ENCODE data around the gene LLCFC1.

Gene LLCFC1

DNA sequence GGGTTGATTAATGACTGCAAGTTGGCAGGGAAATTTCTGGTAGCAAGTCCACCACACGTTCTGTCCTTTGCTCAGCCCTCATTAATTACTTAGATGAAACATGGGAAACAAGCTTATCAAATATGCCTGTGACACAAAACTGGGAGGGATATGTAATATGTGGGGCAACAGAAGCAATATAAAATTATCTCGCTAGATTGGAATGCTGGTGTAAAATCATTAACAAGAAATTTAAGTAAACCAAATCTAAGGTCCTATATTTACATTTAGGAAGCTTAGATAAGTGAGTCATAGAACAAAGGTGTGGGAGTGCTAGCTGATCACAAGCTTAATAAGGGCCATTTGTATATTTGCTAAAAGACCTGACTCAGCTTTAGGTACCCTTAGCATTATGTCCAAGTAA lies 29.3 kb upstream of the LLCFC1 start:
- DNase-seq (ENCODE audit: low read depth in 2 of 2), result no peak

DNA sequence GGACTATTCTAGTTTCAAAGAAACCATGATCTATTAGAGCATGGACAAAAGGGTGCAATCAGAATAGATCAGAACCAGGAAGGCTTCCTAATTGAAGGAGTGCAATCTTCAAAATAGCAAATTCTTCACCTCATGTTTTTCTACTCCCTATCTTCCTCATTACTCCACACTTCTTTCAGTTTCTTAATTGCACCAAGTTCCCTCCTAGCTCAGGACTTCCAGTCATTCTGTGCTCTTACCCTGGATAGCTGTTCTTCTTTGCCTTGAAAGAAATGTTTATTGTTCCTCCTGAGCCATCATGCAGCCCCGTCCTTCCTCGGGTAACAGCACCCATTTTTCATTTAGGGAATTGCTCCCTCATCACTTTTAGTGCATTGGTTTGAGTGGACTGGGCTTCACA lies 28.8 kb upstream of the LLCFC1 start:
- DNase-seq (ENCODE audit: low read depth in 2 of 2), result no peak

DNA sequence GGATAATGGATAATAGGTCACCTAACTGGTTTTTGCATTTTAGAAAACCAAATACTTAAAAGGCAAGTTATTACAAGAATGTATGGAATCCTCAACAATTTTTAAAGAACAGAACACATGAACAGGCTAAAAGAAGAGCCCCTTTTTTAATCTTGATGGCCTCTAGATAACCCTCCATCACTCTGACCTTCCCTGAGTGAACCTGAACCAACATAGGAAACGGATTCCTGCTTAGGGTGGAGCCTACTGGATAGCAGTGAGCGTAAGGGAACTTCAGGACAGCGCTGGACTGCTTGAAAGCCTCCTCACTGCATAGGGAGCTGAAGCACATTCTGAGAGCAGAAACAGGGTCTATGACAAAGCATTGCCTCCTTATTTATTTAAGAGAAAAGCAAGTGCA lies 26.2 kb upstream of the LLCFC1 start:
- no peak for DNase-seq (ENCODE audit: low read depth in 2 of 2)

DNA sequence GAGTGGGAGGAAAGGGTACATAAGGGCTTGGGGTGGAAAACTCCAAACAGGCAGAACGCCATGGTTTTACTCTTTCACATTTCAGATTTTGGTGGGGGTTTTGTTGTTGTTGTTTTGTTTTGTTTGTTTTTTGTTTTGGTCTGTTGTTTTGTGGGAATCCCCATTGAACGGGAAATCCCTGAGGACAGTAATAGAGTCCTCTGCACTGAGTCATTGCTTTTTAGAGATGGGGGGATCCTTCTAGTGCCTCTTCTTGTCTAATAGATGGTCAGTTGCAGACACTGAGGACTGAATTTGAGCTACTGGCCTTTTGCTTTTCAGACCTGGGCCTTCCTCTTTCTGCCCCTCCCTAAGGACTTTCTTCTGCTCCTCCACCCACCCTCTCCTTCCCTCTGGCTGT lies 25.7 kb upstream of the LLCFC1 start:
- DNase-seq (ENCODE audit: low read depth in 2 of 2), result no peak

DNA sequence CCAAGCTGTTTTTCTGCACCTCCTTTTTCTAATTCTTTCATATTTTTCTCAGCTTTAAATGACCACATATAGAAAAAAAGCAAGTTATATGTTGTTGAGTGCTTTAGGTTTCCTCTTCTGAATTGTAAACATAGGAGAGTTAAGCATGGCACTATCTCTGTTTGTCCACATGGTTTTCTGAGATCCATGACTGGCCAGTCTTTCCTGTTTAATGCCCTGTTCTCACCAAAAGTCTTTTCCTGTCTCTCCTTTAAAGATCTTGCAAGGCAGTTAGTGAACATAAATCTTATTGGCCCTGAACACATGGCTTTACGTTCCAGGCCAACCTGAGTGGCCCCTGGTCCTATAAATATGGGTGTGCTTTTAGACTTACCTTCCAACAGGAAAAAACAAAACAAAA lies 25.2 kb upstream of the LLCFC1 start:
- DNase-seq (ENCODE audit: low read depth in 2 of 2), result no peak

DNA sequence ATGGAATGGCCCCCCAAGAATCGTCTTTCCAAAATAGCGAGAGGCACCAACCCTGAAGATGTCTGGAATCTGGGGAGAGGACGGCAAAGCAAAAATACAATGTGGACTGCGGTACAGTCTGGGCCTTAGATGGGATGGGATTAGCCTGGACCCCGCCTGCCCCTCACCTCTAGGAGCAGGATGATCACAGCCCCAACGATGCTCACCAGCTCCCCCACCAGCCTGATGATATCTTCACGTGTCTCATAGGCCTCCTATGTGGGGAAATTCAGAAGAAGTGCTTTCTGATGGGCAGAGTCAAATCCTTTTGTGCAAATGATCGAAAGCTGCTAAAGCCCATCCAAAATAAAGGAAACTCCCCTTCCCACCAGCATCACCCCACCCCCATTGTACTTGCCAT lies 24.0 kb upstream of the LLCFC1 start:
- DNase-seq (ENCODE audit: low read depth in 2 of 2), result no peak

DNA sequence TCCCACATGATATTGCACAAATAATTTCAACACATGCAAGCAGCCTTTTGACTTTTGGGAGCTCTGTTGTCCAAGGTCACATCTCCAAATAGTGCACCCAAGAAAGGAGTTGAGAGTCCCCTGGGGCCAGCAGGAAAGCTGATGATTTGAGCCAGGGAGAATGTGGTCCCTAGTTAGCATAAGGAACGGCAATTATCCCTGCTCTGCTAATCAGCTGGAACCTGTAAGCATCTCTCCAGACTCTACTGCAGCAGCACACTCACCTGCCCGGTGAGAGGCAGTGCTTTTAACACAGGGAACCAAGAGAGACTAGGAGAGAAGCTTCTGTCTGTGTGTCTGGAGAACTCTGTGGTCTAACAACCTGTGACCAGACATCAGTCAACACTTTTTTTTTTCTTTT lies 22.8 kb upstream of the LLCFC1 start:
- no peak for DNase-seq (ENCODE audit: low read depth in 2 of 2)

DNA sequence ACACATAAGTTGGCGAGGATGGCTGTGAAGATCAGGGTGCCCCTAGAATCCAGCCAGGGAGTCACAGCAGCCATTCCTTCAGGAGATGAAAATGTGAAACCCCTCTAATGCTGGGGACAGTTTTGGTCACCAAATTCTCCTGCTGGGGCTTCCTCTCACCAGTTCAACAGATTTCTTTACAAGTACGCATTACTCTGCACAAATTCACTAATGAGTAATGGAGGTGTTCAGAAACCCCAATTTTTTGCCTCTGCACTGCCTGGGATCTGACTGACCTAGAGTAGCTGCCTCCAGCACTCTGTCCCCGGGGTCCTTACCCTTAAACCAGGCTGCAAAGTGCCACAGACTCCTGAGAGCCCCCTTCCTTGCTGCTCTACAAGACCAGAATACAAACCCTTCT lies 21.8 kb upstream of the LLCFC1 start:
- DNase-seq (ENCODE audit: low read depth in 2 of 2), result no peak

DNA sequence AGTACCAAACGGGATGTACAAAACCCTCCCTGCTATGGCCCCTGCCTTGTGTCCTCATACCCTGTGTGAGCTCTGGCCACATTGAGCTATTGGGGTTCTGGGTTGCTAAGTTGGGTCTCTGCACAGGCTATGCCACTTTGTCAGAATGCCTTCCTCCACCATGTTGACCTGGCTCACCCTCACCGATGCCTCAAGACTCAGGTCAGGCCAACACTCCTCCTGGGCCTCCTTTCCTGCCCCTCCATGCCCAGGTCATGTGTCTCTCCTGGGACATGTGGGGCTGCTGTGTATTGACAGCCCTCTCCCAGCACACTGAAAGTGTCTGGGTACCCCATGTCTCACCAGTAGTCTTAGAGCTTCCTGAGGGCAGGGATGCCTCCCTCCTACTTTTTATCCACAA lies 20.4 kb upstream of the LLCFC1 start:
- DNase-seq (ENCODE audit: low read depth in 2 of 2), result no peak

DNA sequence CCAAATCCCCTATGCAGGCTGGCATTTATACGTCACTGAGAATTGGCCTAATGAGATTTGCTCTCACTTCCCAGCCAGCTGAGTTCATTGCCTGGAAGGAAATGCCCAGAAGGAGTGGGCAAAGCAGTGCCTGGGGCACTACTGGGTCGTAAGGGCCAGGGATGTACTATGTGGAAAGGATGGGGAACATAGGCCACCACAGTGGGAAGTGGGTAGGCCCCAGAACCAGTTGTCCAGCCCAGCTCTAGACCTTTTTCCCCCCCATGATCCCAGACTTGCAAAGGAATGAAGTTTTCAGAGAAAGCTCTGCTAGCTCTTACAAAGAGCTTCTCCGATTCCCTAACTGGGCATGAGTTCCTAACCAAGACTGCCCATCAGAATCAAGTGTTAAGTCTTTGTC lies 19.6 kb upstream of the LLCFC1 start:
- no peak for DNase-seq (ENCODE audit: low read depth in 2 of 2)

DNA sequence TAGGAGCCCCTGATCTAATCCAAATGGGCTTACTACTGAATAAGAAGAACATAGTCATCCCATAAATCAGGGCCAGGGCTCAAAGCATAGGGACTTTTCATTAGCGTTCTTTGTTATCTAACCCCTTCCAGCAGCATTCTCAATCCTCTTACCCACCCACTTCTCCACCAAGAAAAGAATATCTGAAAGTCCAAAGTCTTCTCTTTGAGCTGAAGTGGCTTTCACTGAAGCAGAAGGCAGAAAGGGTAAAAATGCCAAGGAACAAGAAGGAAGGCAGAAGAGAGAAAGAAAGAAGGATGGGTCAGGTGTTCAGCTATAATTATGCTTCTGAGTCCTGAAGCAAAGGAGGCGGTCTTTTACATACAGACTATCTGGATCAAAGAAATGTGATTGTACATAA lies 15.9 kb upstream of the LLCFC1 start:
- no peak for DNase-seq (ENCODE audit: low read depth in 2 of 2)

DNA sequence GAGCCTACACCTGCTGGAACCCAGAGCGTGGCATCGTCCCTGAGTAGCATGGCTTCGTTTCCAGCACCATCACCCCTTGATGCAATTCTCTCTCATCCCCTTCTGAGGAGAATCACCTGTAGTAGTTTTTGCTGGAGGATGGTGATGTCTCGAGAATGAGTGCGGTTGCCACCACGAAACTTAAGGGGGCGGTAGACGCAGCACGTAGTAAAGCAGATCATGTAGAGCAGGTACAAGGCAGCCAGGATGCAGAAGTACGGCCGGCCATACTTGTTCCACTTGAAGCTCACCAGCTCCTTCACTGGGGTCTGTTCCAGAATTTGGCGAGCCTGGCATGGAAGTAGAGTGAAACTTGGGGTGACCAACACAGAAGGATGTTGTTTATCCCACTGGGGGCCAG lies 13.9 kb upstream of the LLCFC1 start:
- no peak for DNase-seq (ENCODE audit: low read depth in 2 of 2)

DNA sequence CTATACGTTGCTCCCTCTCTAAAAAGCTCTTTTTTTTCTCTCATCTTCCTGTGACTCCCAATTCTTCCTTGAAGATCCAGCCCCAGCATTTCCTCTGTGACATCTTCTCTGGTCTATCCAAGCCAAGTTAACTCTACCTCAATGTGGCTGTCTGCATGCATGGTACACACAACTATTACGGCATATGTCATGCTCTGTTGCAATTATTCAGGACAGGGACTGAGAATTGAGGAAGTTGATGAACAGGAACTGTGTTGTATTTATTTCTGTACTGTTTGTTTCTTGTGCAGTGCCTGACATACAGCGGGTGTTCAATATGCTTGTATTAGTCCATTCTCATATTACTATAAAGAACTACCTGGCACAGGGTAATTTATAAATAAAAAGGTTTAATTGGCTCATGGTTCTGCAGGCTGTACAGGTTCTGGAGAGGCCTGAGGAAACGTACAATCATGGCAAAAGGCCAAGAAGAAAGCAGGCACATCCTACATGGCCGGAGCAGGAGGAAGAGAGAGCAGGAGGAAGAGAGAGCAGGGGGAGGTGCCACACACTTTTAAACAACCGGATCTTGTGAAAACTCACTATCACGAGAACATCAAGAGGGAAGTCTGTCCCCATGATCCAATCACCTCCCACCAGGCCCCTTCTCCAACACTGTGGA lies 12.1 kb upstream of the LLCFC1 start:
- no peak for DNase-seq (ENCODE audit: low read depth in 2 of 2)

DNA sequence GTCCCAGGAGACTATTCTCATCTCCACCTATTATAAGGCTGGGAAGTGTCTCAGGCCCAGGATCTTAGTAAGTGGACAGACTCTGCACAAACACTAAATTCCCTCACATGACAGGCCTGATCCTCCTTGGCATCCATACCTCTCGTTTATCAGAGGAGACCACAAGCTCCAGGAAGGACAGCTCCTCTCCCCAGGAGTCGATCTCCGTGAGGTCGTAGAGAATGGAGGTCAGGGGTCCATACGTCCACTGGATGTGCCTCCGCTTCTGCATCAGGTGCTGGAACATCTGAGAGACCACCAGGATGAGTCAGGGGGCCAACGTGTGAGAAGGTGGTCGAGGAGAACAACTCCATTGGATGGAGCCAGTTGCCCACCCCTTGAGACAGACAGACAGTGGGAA lies 11.3 kb upstream of the LLCFC1 start:
- no peak for DNase-seq (ENCODE audit: low read depth in 2 of 2)

DNA sequence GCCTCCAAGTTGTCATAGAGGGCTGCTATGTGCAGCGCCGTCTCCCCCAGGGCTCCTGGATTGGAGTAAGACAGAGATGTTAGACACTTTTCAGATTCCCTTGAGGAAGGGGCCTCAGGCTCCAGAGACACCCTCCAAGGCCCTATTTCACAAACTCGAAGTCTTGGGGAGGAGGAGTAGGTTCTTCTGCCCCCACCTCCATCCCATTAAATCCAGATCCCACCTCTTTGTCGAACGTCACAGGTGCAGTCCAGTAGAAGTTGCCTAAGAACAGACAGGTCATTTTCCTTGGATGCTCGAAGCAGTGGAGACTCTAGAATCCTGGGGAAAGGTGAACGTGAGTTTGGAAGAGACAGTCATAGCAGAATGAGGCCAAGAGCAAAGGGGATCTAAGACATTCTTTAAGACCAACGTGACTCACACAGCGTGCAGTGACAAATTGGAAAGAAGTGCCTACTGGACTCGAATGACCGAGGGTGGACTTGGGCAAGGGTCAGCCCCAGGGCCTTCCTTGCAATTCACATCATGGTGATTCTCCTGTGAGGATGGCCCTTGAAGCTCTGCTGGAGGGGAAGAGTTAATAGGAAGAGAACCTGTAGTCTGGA lies 9.1 kb upstream of the LLCFC1 start:
- DNase-seq (ENCODE audit: low read depth in 2 of 2), result no peak

DNA sequence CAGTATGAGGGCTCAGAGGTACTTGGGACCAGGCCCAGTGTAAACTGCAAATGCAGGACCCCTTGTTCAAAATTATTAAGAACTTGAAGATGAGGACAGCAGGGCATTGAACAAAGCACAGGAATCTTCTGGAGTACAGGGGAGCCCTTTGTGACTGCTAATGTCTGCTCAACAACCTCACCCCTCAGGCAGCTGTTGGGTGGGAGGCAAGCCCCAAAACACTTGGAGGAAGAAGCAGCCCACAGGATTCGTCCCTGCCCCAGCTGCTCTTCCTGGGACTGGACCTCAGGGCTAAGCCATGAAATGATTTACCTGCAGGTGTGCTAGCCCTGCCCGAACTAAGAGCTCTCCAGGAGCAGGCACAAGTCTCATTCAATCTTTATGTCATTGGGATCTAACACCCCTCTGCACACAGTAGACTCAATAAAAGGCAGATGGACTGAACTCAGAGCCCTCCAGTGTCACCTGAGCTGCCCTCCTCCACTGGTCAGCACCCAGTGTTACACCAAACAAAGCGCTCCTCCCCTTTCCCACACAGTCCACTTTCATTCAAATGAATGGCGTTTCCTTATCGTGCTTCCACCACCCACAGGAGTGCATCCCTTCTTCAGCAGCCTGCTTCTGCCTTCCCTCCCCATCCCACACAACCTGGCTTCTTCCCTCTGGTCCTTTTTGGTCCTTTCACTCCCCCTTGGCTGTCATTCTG lies 6.7 kb upstream of the LLCFC1 start:
- no peak for DNase-seq (ENCODE audit: low read depth in 2 of 2)

DNA sequence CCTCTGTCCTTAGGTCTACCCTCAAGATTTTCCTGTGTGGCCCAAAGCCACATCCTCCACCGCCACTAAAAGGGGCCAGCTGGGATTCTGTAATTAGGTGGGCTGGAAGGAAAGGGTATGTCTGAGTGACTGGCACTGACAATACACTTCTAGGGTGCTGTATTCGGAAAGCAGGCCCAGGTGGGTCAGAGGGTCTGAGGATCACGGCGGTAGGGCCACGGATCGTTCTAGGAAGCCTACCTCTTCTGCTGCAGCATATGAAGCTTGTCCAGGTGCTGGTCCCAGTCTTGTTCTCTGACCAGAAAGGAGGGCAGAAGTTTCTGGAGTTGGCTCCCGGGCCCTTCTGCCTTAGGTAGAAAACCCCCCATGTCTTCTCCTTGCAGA lies 6.2 kb upstream of the LLCFC1 start:
- no peak for DNase-seq (ENCODE audit: low read depth in 2 of 2)

DNA sequence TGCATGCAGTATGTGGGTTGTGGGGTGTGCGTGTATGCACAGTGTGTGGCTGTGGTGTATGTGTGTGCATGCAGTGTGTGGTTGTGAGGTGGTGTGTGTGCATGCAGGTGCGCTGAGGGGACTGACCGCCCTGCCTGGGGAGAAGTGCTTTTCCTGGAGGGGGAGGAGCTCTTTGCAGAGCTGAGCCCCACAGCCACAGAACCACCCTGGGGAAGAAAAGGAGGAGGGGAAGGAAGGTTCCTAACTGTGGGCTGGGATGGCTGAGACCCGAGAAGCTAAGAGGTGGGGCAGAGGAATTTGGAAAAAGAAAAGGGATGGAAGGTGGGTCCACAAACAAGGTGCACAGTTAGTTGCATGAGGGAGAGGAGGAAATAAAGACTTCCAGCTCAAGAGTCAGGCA lies 5.7 kb upstream of the LLCFC1 start, which contains the start of gene TRPV5:
Gene TRPV5 (minus strand): TSS at position 123 of the 400 bp plus-strand sequence. CDS start 287 bp downstream, outside the sequence.
- DNase-seq (ENCODE audit: low read depth in 2 of 2), result no peak

DNA sequence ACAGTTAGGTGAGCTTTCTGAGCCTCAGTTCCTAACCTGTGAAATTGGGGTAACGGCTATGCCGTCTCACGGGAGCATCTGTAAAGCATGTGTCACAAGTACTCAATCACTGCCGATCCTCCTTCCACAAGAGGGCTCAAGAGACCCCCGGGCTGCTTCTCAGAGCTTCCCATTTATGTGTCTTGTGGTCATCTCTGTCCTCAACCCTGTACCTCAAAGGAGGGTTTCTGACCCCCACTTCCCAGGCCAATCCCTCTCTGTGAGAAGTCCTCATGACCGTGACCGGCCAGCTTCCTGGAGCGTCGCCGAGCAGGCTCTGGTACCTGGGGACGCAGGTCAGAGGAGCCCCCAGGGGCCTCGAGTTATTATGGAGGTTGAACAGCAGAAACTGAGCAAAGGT lies 5.2 kb upstream of the LLCFC1 start:
- DNase-seq (ENCODE audit: low read depth in 2 of 2), result no peak

DNA sequence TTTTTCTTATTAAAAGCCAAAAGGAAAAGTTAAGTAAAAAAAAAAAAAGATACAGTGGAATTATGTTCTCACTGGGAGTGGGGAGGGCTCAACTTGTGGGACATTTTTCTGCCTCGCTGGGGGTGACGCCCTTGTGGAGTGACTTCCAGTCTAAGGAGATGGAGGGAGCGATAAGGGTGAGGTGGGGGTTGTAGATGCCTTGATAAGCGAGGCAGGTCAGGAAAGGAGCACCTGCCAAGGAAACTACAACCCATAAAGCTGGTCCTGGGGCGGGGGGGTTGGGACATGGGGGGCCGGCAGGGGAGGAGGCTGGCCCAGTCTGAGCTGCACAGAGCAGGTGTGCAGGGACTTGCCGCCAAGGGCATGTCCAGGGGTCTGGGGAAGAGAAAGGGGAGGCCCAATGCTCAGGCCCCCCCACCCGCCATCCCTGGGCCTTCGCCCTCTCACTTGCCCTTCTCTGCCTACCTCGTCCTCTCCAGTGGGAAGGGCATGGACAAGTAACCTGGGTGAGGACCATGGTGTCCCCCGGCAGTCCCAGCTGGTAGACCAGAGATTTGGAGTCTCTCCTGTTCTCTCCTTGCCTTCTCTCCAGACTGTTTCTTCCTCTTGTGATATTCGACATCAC lies 3.2 kb upstream of the LLCFC1 start:
- no peak for DNase-seq (ENCODE audit: low read depth in 2 of 2)

DNA sequence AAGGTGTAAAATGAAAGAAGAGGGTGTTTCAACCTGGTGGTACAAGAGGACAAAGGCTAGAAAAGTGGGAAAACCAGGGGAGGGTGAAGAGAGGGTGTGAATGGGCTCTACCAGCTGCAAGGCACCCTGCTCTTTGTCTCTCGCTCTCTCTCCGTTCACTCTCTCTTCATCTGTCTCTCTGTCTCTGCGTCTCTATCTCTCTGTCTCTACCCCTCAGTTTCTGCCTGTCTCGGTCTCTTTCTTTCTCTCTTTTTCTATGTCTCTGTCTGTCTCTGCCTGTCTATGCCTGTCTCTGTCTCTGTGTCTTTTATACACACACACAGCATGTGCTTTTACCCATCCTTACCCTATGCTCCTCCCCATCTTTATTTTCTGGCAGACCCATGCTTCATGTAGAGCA lies 673 bp upstream of the LLCFC1 start:
- no peak for DNase-seq (ENCODE audit: low read depth in 2 of 2)

DNA sequence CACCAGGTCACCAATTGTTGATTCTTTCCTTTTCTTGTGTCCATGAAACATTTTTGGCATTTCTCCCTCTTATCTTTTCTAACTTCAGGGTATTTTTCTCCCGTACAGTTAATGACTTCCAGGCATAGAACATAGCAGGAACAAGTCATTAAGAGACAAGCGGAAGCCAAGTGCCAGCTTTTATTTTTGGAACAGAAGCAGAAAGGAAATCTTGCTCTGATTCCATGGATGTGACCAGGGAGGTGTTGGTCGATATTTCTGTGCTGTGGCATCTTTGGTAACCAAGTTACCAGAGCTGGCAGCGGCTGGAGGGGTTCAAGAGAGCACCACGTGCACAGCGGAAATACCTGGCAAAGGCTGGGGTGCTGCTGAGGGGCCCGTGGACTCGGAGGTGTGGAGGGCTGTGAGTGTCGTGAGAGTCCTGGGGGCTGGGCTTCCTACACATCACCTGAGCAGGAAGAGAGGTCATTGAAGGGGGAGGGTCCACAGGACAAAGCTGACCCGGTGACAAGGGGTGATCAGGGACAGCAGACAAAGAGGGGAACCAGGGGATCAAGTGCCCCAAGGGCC lies 1.8 kb downstream of the LLCFC1 start:
- DNase-seq (ENCODE audit: low read depth in 2 of 2), result no peak

DNA sequence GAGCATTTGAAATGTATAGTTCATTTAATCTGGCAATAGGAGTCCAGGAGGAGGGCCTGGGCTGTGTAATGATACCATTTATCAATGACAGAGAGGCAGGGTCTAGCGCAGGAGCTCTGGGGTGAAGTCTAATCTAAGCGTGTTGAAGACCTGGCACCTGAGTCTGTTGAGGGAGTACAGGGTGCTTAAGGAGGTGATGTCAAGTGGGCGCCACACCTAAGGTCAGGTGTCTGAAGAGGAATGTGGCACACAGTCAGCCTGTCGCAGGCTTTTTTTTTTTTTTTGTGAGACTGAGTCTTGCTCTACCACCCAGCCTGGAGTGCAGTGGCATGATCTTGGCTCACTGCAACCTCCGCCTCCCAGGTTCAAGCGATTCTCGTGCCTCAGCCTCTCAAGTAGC lies 2.3 kb downstream of the LLCFC1 start:
- no peak for DNase-seq (ENCODE audit: low read depth in 2 of 2)

Data from stimulated activated CD8-positive, alpha-beta memory T cell treated with anti-CD3 and anti-CD28 coated beads, Interleukin-2, amount 100 ng/mL, for 1 hour (primary cell).